Tibial nerve (tissue), 4 donors: ENCODE results near the gene KDM4B. TPM values are rescaled to one million over a fixed set of nuclear protein-coding genes. Genes with fewer than 3 reads are reported as not detected.

Experiments
- DNase-seq, 2 donors: peaks; one replicate each; pipeline ENCODE4 v3.0.0-alpha.2; 2019; ENCODE audit warnings: low spot score in 2 of 2
- H3K27ac ChIP-seq, 4 donors: fragments of 200-600 bp; sonication (generic) in 3 of 4; one replicate each; pipeline ENCODE4 v1.5.1; 2017 to 2019; ENCODE audit warnings: mild to moderate bottlenecking in 1 of 4
- H3K27me3 ChIP-seq, 2 donors: fragments of 200-600 bp; sonication (generic) in 1 of 2; one replicate each; pipeline versions ENCODE4 v1.5.1 to v1.6.0; 2017 to 2019
- H3K36me3 ChIP-seq, 3 donors: fragments of 200-600 bp; sonication (generic); one replicate each; pipeline ENCODE4 v1.5.1; 2018 to 2019
- H3K4me1 ChIP-seq, 4 donors: fragments of 200-600 bp; sonication (generic) in 3 of 4; one replicate each; pipeline ENCODE4 v1.5.1; 2017 to 2019
- H3K4me3 ChIP-seq, 4 donors: fragments of 200-600 bp; sonication (generic) in 3 of 4; one replicate each; pipeline ENCODE4 v1.5.1; 2017 to 2019; ENCODE audit warnings: mild to moderate bottlenecking in 1 of 4, moderate library complexity in 1 of 4
- H3K9me3 ChIP-seq, 4 donors: fragments of 200-600 bp; sonication (generic) in 3 of 4; one replicate each; pipeline ENCODE4 v1.5.1; 2017 to 2019
- CTCF ChIP-seq, 5 experiments: fragments of 200-600 bp in 3 of 5; fragments of 450-650 bp in 2 of 5; sonication (generic) in 3 of 5; IDR thresholded peaks; one replicate each; pipeline ENCODE4 v1.5.1; 2016 to 2019; ENCODE audit warnings: antibody characterized with exemption in 5 of 5, mild to moderate bottlenecking in 3 of 5, moderate library complexity in 2 of 5
- EP300 ChIP-seq, 2 donors: sonication (generic); formaldehyde crosslinking; IDR thresholded peaks; one replicate each; pipeline ENCODE4 v1.6.1; 2017; ENCODE audit warnings: antibody characterized with exemption in 2 of 2, mild to moderate bottlenecking in 1 of 2
- POLR2A ChIP-seq, 2 donors: fragments of 450-650 bp; IDR thresholded peaks; one replicate each; pipeline ENCODE4 v1.6.1; 2017; ENCODE audit warnings: antibody characterized with exemption in 2 of 2, mild to moderate bottlenecking in 2 of 2, moderate library complexity in 2 of 2
- WGBS, 2 donors: methylation state at CpG; one replicate each; pipeline ENCODE4 v1.1.5; 2018; 5-methylcytosine and 5-hydroxymethylcytosine counted together
- total RNA-seq, 4 donors: library from RNA; depleted of rRNA; stranded (reverse); fragments of >200 nt; gene quantifications; one replicate each; pipeline ENCODE4 v1.1.0, GENCODE V29; 2016

Gene KDM4B
- total RNA-seq, 4 donors from 2014 or later: 37.8 to 72.4 (median 57.2) TPM

GRCh38 chr19:5129691-5130090 lies 160.8 kb downstream of the KDM4B start:
- DNase-seq: no peak
- Histone ChIP-seq H3K9me3 (no peaks in the 10 kb centered on the region), H3K27me3 (no peaks in the 10 kb centered on the region), H3K36me3 (peaks cover 0 to 50% (median 8%) of the 10 kb centered on the region in 3 donors), H3K4me3 (no peak overlapping the region), H3K27ac (peak overlapping the region in 2 of 4 donors; percentile 70 to 84), H3K4me1 (peaks cover 0 to 59% (median 26%) of the 10 kb centered on the region in 4 donors)
- TF ChIP-seq POLR2A (IDR thresholded peaks at IDR 0.05): no peak
- no peak for TF ChIP-seq CTCF (IDR thresholded peaks at IDR 0.05)
- TF ChIP-seq EP300 (IDR thresholded peaks at IDR 0.05): no peak
- WGBS, 2 donors: 83 to 93% methylated on average over 10 to 11 of the region's 13 CpGs

- WGBS, 2 donors: 86% methylated on average over 21 to 26 of the region's 27 CpGs
- Histone ChIP-seq H3K9me3 (no peaks in the 10 kb centered on the region), H3K27me3 (no peaks in the 10 kb centered on the region), H3K27ac (peak overlapping the region in 3 of 4 donors; percentile 43 to 84 (median 70)), H3K36me3 (peaks cover 0 to 58% (median 11%) of the 10 kb centered on the region in 3 donors), H3K4me3 (peak overlapping the region in 1 of 4 donors; percentile 11), H3K4me1 (peaks cover 0 to 53% (median 26%) of the 10 kb centered on the region in 4 donors)
- no peak for DNase-seq
- TF ChIP-seq POLR2A (IDR thresholded peaks at IDR 0.05): no peak
- no peak for TF ChIP-seq EP300 (IDR thresholded peaks at IDR 0.05)
- no peak for TF ChIP-seq CTCF (IDR thresholded peaks at IDR 0.05)
These were observed 161.6 kb downstream of the KDM4B start for GRCh38 chr19:5130371-5131030.

GRCh38 chr19:5131031-5131505 lies 162.2 kb downstream of the KDM4B start:
- peaks cover 0 to 64% (median 15%) of the 10 kb centered on the region in 3 donors for H3K36me3 ChIP-seq
- no peaks in the 10 kb centered on the region for H3K27me3 ChIP-seq
- no peaks in the 10 kb centered on the region for H3K9me3 ChIP-seq
- TF ChIP-seq CTCF (IDR thresholded peaks at IDR 0.05) (no peak), EP300 (IDR thresholded peaks at IDR 0.05) (no peak), POLR2A (IDR thresholded peaks at IDR 0.05) (no peak)
- H3K4me3 ChIP-seq: peak overlapping the region in 1 of 4 donors; percentile 11
- H3K27ac ChIP-seq: peak overlapping the region in 3 of 4 donors; percentile 43 to 84 (median 50)
- WGBS, 2 donors: 45 to 58% methylated on average over 11 of the region's 21 CpGs
- no peak for DNase-seq
- H3K4me1 ChIP-seq: peaks cover 0 to 47% (median 26%) of the 10 kb centered on the region in 4 donors

GRCh38 chr19:5131506-5132205 lies 162.7 kb downstream of the KDM4B start:
- Histone ChIP-seq H3K27ac (peak overlapping the region in 3 of 4 donors; percentile 49 to 84 (median 50)), H3K27me3 (no peaks in the 10 kb centered on the region), H3K4me1 (peaks cover 0 to 42% (median 26%) of the 10 kb centered on the region in 4 donors), H3K9me3 (no peaks in the 10 kb centered on the region), H3K4me3 (peak overlapping the region in 1 of 4 donors; percentile 4), H3K36me3 (peaks cover 0 to 69% (median 15%) of the 10 kb centered on the region in 3 donors)
- 77 to 83% methylated on average over 20 of the region's 25 CpGs for WGBS, 2 donors
- no peak for DNase-seq
- no peak for TF ChIP-seq POLR2A (IDR thresholded peaks at IDR 0.05)
- TF ChIP-seq CTCF (IDR thresholded peaks at IDR 0.05): no peak
- no peak for TF ChIP-seq EP300 (IDR thresholded peaks at IDR 0.05)

GRCh38 chr19:5132206-5132560 lies 163.3 kb downstream of the KDM4B start:
- no peak overlapping the region for H3K4me3 ChIP-seq
- peaks cover 0 to 37% (median 24%) of the 10 kb centered on the region in 4 donors for H3K4me1 ChIP-seq
- TF ChIP-seq EP300 (IDR thresholded peaks at IDR 0.05) (no peak), CTCF (IDR thresholded peaks at IDR 0.05) (no peak), POLR2A (IDR thresholded peaks at IDR 0.05) (no peak)
- H3K9me3 ChIP-seq: no peaks in the 10 kb centered on the region
- peaks cover 0 to 75% (median 15%) of the 10 kb centered on the region in 3 donors for H3K36me3 ChIP-seq
- DNase-seq: no peak
- H3K27me3 ChIP-seq: no peaks in the 10 kb centered on the region
- WGBS, 2 donors: 47 to 58% methylated on average over 7 to 8 of the region's 8 CpGs
- peak overlapping the region in 2 of 4 donors; percentile 49 to 50 for H3K27ac ChIP-seq
